Suprapubic skin (tissue), 4 donors: Measurements from ENCODE around the gene BMPER.

Experiments used
- CTCF ChIP-seq, 2 donors: fragments of 200-600 bp in 1 of 2; fragments of 450-650 bp in 1 of 2; sonication (generic) in 1 of 2; IDR thresholded peaks; one replicate each; pipeline ENCODE4 v1.5.1; 2016 to 2019; ENCODE audit warnings: antibody characterized with exemption in 2 of 2, mild to moderate bottlenecking in 1 of 2, moderate library complexity in 1 of 2
- POLR2A ChIP-seq, 2 donors: fragments of 450-650 bp; IDR thresholded peaks; one replicate each; pipeline ENCODE4 v1.6.1; 2017; ENCODE audit warnings: antibody characterized with exemption in 2 of 2, mild to moderate bottlenecking in 2 of 2, moderate library complexity in 2 of 2
- POLR2AphosphoS5 ChIP-seq, 3 donors: sonication (generic); formaldehyde crosslinking; IDR thresholded peaks; one replicate each; pipeline ENCODE4 v1.6.1; 2017; ENCODE audit warnings: antibody characterized with exemption in 3 of 3

- TF ChIP-seq CTCF (IDR thresholded peaks at IDR 0.05) (no peak), POLR2AphosphoS5 (IDR thresholded peaks at IDR 0.05) (no peak), POLR2A (IDR thresholded peaks at IDR 0.05) (no peak)
Measured at GRCh38 chr7:34057956-34058355, 152.6 kb downstream of the BMPER start.
